Type B pancreatic cell (in vitro differentiated cells): Measurements from ENCODE around the gene TIMP2. TPM values are rescaled to one million over a fixed set of nuclear protein-coding genes. Genes with fewer than 3 reads are reported as not detected.

Experiments
- DNase-seq: peaks from one replicate; pipeline ENCODE4 v3.0.0; 2021; ENCODE audit warnings: mixed read lengths; ENCODE audit not compliant: unreplicated experiment; ENCODE audit errors: extremely low spot score
- H3K27ac Mint-ChIP-seq: 2 replicates; pipeline ENCODE4 v1.8.0; 2021; ENCODE audit warnings: mild to moderate bottlenecking, mixed read lengths
- H3K27me3 Mint-ChIP-seq: 2 replicates; pipeline ENCODE4 v1.8.0; 2021; ENCODE audit warnings: mixed read lengths
- H3K36me3 Mint-ChIP-seq: 2 replicates; pipeline ENCODE4 v1.8.0; 2021; ENCODE audit warnings: mixed read lengths
- H3K4me1 Mint-ChIP-seq: one replicate; pipeline ENCODE4 v1.8.0; 2021; ENCODE audit warnings: mixed read lengths; ENCODE audit not compliant: unreplicated experiment
- H3K4me3 Mint-ChIP-seq: 2 replicates; pipeline ENCODE4 v1.8.0; 2021; ENCODE audit warnings: mild to moderate bottlenecking, mixed read lengths
- H3K9me3 Mint-ChIP-seq: 2 replicates; pipeline ENCODE4 v1.8.0; 2021; ENCODE audit warnings: mixed read lengths
- CTCF ChIP-seq: fragments of 200-600 bp; sonication (generic); conservative IDR thresholded peaks from 2 replicates; pipeline ENCODE4 v1.5.0; 2021; ENCODE audit warnings: antibody characterized with exemption, mild to moderate bottlenecking
- total RNA-seq: library from RNA; stranded (reverse); gene quantifications from 2 replicates; pipeline ENCODE4 v1.2.1, GENCODE V29; 2021; ENCODE audit warnings: low replicate concordance

TIMP2 gene
- total RNA-seq, 1 donor from 2014 or later: 125 TPM

GRCh38 chr17:78818152-78818846 is 106.9 kb downstream of the TIMP2 start:
- no peak for TF ChIP-seq CTCF
- Mint-ChIP-seq H3K4me1 (no peaks in the 10 kb centered on the region), H3K27ac (no peak overlapping the region), H3K4me3 (no peak overlapping the region), H3K36me3 (peaks cover 30% of the 10 kb centered on the region), H3K9me3 (no peaks in the 10 kb centered on the region), H3K27me3 (no peaks in the 10 kb centered on the region)
- no peak for DNase-seq

GRCh38 chr17:78817123-78817522 is 108.1 kb downstream of the TIMP2 start:
- H3K4me3 Mint-ChIP-seq: no peak overlapping the region
- no peak for TF ChIP-seq CTCF
- no peak for DNase-seq
- H3K27me3 Mint-ChIP-seq: no peaks in the 10 kb centered on the region
- H3K9me3 Mint-ChIP-seq: no peaks in the 10 kb centered on the region
- H3K36me3 Mint-ChIP-seq: peaks cover 25% of the 10 kb centered on the region
- no peak overlapping the region for H3K27ac Mint-ChIP-seq
- no peaks in the 10 kb centered on the region for H3K4me1 Mint-ChIP-seq

- H3K9me3 Mint-ChIP-seq: no peaks in the 10 kb centered on the region
- H3K4me1 Mint-ChIP-seq: no peaks in the 10 kb centered on the region
- H3K27ac Mint-ChIP-seq: no peak overlapping the region
- peaks cover 26% of the 10 kb centered on the region for H3K36me3 Mint-ChIP-seq
- H3K27me3 Mint-ChIP-seq: no peaks in the 10 kb centered on the region
- no peak overlapping the region for H3K4me3 Mint-ChIP-seq
- TF ChIP-seq CTCF: no peak
- DNase-seq: no peak
Observed at GRCh38 chr17:78815696-78816095, 109.5 kb downstream of the TIMP2 start.

GRCh38 chr17:78812855-78813254 is 112.3 kb downstream of the TIMP2 start:
- Mint-ChIP-seq H3K36me3 (peaks cover 24% of the 10 kb centered on the region), H3K4me1 (no peaks in the 10 kb centered on the region), H3K9me3 (no peaks in the 10 kb centered on the region), H3K27me3 (no peaks in the 10 kb centered on the region), H3K27ac (no peak overlapping the region), H3K4me3 (no peak overlapping the region)
- TF ChIP-seq CTCF: no peak
- DNase-seq: no peak

GRCh38 chr17:78808163-78808562 is 117.0 kb downstream of the TIMP2 start:
- H3K4me1 Mint-ChIP-seq: no peaks in the 10 kb centered on the region
- peaks cover 30% of the 10 kb centered on the region for H3K36me3 Mint-ChIP-seq
- no peak overlapping the region for H3K27ac Mint-ChIP-seq
- no peak for DNase-seq
- H3K9me3 Mint-ChIP-seq: no peaks in the 10 kb centered on the region
- no peaks in the 10 kb centered on the region for H3K27me3 Mint-ChIP-seq
- H3K4me3 Mint-ChIP-seq: no peak overlapping the region
- TF ChIP-seq CTCF: no peak
